K562 (cell line): ENCODE data around the gene SLITRK4. TPM values are rescaled to one million over a fixed set of nuclear protein-coding genes. Genes with fewer than 3 reads are reported as not detected.

ENCODE experiments used
- ATAC-seq: fragments of 200-7000 bp; cut with Tn5 transposase; 3 replicates; pipeline ENCODE4 v1.9.1; 2020; ENCODE audit warnings: moderate library complexity
- BruUV-seq: library from RNA; stranded (reverse); fragments of 400-500 nt; replicated peaks from 2 replicates; lab custom pipeline; 2021; lab: Mats Ljungman, UMichigan
- CTCF ChIA-PET: fragments of 300-600 bp; formaldehyde crosslinking; extraction: SDS; loops from one replicate; lab custom pipeline; 2021; ENCODE audit warnings: low intra/inter-chr PET ratio; lab: Yijun Ruan, JAX
- POLR2A ChIA-PET: fragments of 300-600, 350-650 bp; sonication (Branson Sonifier 250); formaldehyde crosslinking; extraction: SDS; loops from one replicate; lab custom pipeline; 2021; ENCODE audit warnings: antibody characterized with exemption, inconsistent platforms; lab: Yijun Ruan, JAX
- DNase-seq, 4 experiments: peaks; one replicate each; pipeline versions ENCODE4 v3.0.0 to v3.0.0-alpha.2; 2011 to 2018; ENCODE audit warnings: low spot score in 3 of 4, mixed read lengths in 3 of 4; ENCODE audit errors: extremely low read depth in 1 of 4
- FAIRE-seq: peaks from 2 replicates; lab custom pipeline; 2011; peaks lifted over from hg19 to GRCh38; lab: Jason Lieb, UNC
- H2AFZ ChIP-seq: 2 replicates; pipeline ENCODE4 v1.6.0; 2011; ENCODE audit warnings: low read depth, low read length, control low read depth, inconsistent platforms
- H3K27ac ChIP-seq: fragments of 200-600 bp; 3 replicates; pipeline ENCODE4 v1.8.0; 2011; ENCODE audit warnings: low read depth, mild to moderate bottlenecking, control low read depth, inconsistent platforms, low read length, moderate library complexity, mixed read lengths; ENCODE audit errors: extremely low read depth
- H3K27me3 ChIP-seq, 2 experiments: fragments of 300-600 bp in 1 of 2; 2 replicates in 1 of 2; 3 replicates in 1 of 2; pipeline versions ENCODE4 v1.6.0 to v1.8.0; 2011; ENCODE audit warnings: inconsistent platforms in 2 of 2, low read length in 2 of 2, mild to moderate bottlenecking in 1 of 2, mixed read lengths in 1 of 2, moderate library complexity in 1 of 2; ENCODE audit not compliant: control insufficient read depth in 2 of 2, insufficient read depth in 2 of 2
- H3K36me3 ChIP-seq: fragments of 300-600 bp; 3 replicates; pipeline ENCODE4 v1.8.0; 2011; ENCODE audit warnings: mild to moderate bottlenecking, low read length, inconsistent platforms; ENCODE audit not compliant: control insufficient read depth, insufficient read depth
- H3K4me1 ChIP-seq, 2 experiments: fragments of 200-600 bp in 1 of 2; replicated peaks in 1 of 2; 2 replicates in 1 of 2; 3 replicates in 1 of 2; pipeline versions ENCODE4 v1.5.1 to v1.8.0; 2011; ENCODE audit warnings: inconsistent platforms in 2 of 2, low read length in 2 of 2, mild to moderate bottlenecking in 1 of 2, mixed read lengths in 1 of 2, moderate library complexity in 1 of 2; ENCODE audit not compliant: control insufficient read depth in 2 of 2, insufficient read depth in 2 of 2
- H3K4me2 ChIP-seq: 2 replicates; pipeline ENCODE4 v1.6.1; 2011; ENCODE audit warnings: low read length, control low read depth, inconsistent platforms, mixed read lengths; ENCODE audit not compliant: insufficient read depth
- H3K4me3 ChIP-seq: fragments of 200-600 bp; sonication (generic), shearing (Covaris generic); 2 replicates; pipeline ENCODE4 v1.5.1; 2016; ENCODE audit warnings: control low read depth, inconsistent platforms
- H3K79me2 ChIP-seq: fragments of 200-600 bp; 3 replicates; pipeline ENCODE4 v1.8.0; 2011; ENCODE audit warnings: low read length, inconsistent platforms; ENCODE audit not compliant: control insufficient read depth, insufficient read depth
- H3K9ac ChIP-seq, 2 experiments: 2 replicates each; pipeline versions ENCODE4 v1.6.0 to v1.6.1; 2011; ENCODE audit warnings: low read depth in 2 of 2, low read length in 2 of 2, control low read depth in 1 of 2, inconsistent platforms in 1 of 2, mild to moderate bottlenecking in 1 of 2, mixed read lengths in 1 of 2; ENCODE audit not compliant: insufficient read depth in 1 of 2
- H3K9me1 ChIP-seq: one replicate; pipeline ENCODE4 v1.6.0; 2011; ENCODE audit warnings: inconsistent platforms, mild to moderate bottlenecking, low read length, moderate library complexity; ENCODE audit not compliant: control insufficient read depth, insufficient read depth
- H3K9me3 ChIP-seq: replicated peaks from 2 replicates; pipeline ENCODE4 v1.5.1; 2011; ENCODE audit warnings: low read depth, low read length, inconsistent platforms; ENCODE audit not compliant: control insufficient read depth, insufficient read depth
- H4K20me1 ChIP-seq: replicated peaks from 2 replicates; pipeline ENCODE4 v1.6.1; 2011; ENCODE audit warnings: low read length, inconsistent platforms, mixed read lengths; ENCODE audit not compliant: control insufficient read depth, insufficient read depth
- CBX3 ChIP-seq, 2 experiments: IDR thresholded peaks; 1 replicate in 1 of 2; 2 replicates in 1 of 2; pipeline ENCODE4 v1.6.1; 2012; ENCODE audit warnings: inconsistent platforms in 2 of 2, low read length in 2 of 2, borderline replicate concordance in 1 of 2, control low read depth in 1 of 2
- CREB1 ChIP-seq, 2 experiments: sonication (generic) in 1 of 2; formaldehyde crosslinking in 1 of 2; IDR thresholded peaks; 2 replicates each; pipeline versions ENCODE4 v1.6.1 to v1.8.0; 2012 to 2022; ENCODE audit warnings: inconsistent platforms in 1 of 2, mild to moderate bottlenecking in 1 of 2, missing genetic modification reagents in 1 of 2, moderate library complexity in 1 of 2
- NCOA1 ChIP-seq: fragments of 450-650 bp; IDR thresholded peaks from 2 replicates; pipeline ENCODE4 v1.6.1; 2016; ENCODE audit warnings: low read depth
- RB1 ChIP-seq: fragments of 450-650 bp; IDR thresholded peaks from 2 replicates; pipeline ENCODE4 v1.6.1; 2017; ENCODE audit warnings: low read depth, mild to moderate bottlenecking
- SMAD2 ChIP-seq: fragments of 150-350 bp; IDR thresholded peaks from 2 replicates; pipeline ENCODE4 v1.6.1; 2014; ENCODE audit warnings: low read depth, mild to moderate bottlenecking, low read length
- SRSF7 ChIP-seq: fragments of 200-400 bp; formaldehyde crosslinking; optimal IDR thresholded peaks from 2 replicates; pipeline ENCODE3; 2017; ENCODE audit warnings: mild to moderate bottlenecking, low read depth, low read length
- XRCC5 ChIP-seq: fragments of 200-400 bp; formaldehyde crosslinking; IDR thresholded peaks from 2 replicates; pipeline ENCODE4 v1.6.1; 2017; ENCODE audit warnings: low read depth, mild to moderate bottlenecking, low read length
- ZFP30 ChIP-seq: fragments of 250-450 bp; sonication (Bioruptor Pico); IDR thresholded peaks from 2 replicates; pipeline ENCODE4 v1.8.0; 2022; ENCODE audit warnings: moderate library complexity, mild to moderate bottlenecking, inconsistent platforms, borderline replicate concordance
- ZNF23 ChIP-seq: fragments of 250-450 bp; sonication (Bioruptor Pico); IDR thresholded peaks from 2 replicates; pipeline ENCODE4 v1.4.0; 2020; ENCODE audit warnings: mild to moderate bottlenecking
- ZNF316 ChIP-seq: fragments of 450-650 bp; IDR thresholded peaks from 2 replicates; pipeline ENCODE4 v1.6.1; 2016
- ZNF830 ChIP-seq: fragments of 250-450 bp; sonication (Bioruptor Pico); IDR thresholded peaks from 2 replicates; pipeline ENCODE4 v1.5.0; 2021; ENCODE audit warnings: mild to moderate bottlenecking
- whole genome bisulfite sequencing: fragments of 100-300 bp; shearing (Covaris generic); methylation state at CpG from one replicate; pipeline ENCODE4 v1.1.6; 2016; ENCODE audit warnings: low coverage, mixed read lengths; ENCODE audit not compliant: insufficient coverage; ENCODE audit errors: missing lambda C conversion rate; 5-methylcytosine and 5-hydroxymethylcytosine counted together
- in situ Hi-C: fragments of 300-500 bp; cut with MboI; formaldehyde crosslinking; loops from 4 replicates; pipeline ENCODE4 v1.15.0; 2018; ENCODE audit warnings: inconsistent platforms, mixed read lengths
- intact Hi-C: fragments of 100-400 bp; cut with micrococcal nuclease; formaldehyde crosslinking; loops from 2 replicates; pipeline ENCODE4 v1.14.2; 2022
- polyA plus RNA-seq, 8 experiments: library from polyadenylated mRNA; depleted of rRNA in 4 of 8; stranded (reverse) in 5 of 8; unstranded in 3 of 8; fragments of >200 nt; fragmentation: Nextera tagmentation in 2 of 8; fragmentation: Illumina TruSeq in 1 of 8; extraction: Ambion mirVana in 2 of 8; extraction: Trizol in 1 of 8; gene quantifications; 2 replicates each; pipeline versions ENCODE4 v1.2.1 to v1.2.3, GENCODE V29; 2011 to 2014; ENCODE audit warnings: inconsistent platforms in 1 of 8, missing spikeins in 1 of 8
- total RNA-seq, 7 experiments: library from RNA; depleted of rRNA in 6 of 7; stranded (reverse); fragments of >200 nt in 6 of 7; fragmentation: Illumina TruSeq in 2 of 7; extraction: Trizol in 2 of 7; gene quantifications; 2 replicates each; pipeline versions ENCODE4 v1.2.1 to v1.2.3, GENCODE V29; 2011 to 2021; ENCODE audit warnings: low replicate concordance in 1 of 7

SLITRK4 gene
- total and polyA plus RNA-seq, 9 of the 15 experiments (the other 6 are each of a cell fraction or from before 2014, with no cell fraction given) = not detected

DNA sequence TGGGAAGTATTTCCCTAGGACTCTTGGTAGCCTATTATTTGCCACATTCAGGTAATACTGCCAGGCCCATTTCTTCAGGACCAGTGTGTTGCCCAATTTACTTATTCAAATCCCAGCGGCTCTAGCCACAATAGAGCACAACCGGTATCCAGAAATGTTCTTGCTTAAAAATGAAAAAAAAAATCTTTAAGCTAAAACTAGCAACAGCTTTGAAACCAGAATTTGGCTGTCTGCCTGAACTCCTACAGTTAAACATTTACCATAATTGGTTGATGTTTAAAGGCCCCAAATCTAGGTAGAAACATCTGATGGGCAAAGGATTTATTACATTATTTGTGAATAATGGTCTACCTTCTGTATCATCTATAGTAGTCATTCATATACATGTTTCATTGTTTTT lies 930 bp upstream of the SLITRK4 start:
- 0% methylated on average over 2 of the region's 2 CpGs for WGBS
- H3K27me3 ChIP-seq = no peaks in the 10 kb centered on the region
- in situ Hi-C loops = no loop called here
- no peaks in the 10 kb centered on the region for H3K79me2 ChIP-seq
- ATAC-seq (no peak), DNase-seq (no peak), FAIRE-seq (no peak)
- H3K27ac ChIP-seq = no peak overlapping the region
- H2AFZ ChIP-seq = no peak overlapping the region
- no peaks in the 10 kb centered on the region for H3K9me1 ChIP-seq
- H3K9ac ChIP-seq = no peak overlapping the region
- no peaks in the 10 kb centered on the region for H3K36me3 ChIP-seq
- BruUV-seq = no TSS peak
- TF ChIP-seq ZNF316 (no peak), NCOA1 (no peak), ZNF830 (CRISPR knock-in tag) (no peak), ZFP30 (no peak), SMAD2 (no peak), CREB1 (IDR thresholded peaks at IDR 0.05) (no peak), CREB1 (CRISPR knock-in tag; IDR thresholded peaks at IDR 0.05) (no peak), RB1 (no peak), ZNF23 (CRISPR knock-in tag) (no peak), XRCC5 (no peak), CBX3 (IDR thresholded peaks at IDR 0.05; ENCODE audit: borderline replicate concordance in 1 of 2, low read length in 2 of 2) (no peak), SRSF7 (no peak)
- TF ChIP-seq, all 486 proteins: peak for 0
- Histone ChIP-seq H4K20me1 (no peaks in the 10 kb centered on the region), H3K4me2 (no peak overlapping the region), H3K9me3 (no peaks in the 10 kb centered on the region), H3K4me3 (no peak overlapping the region), H3K4me1 (no peaks in the 10 kb centered on the region)
- POLR2A ChIA-PET = interaction anchor here (1.0 kb wide), 1 partner anchor 88 kb away, joined by 4 read pairs; no protein-coding TSS in a partner anchor
- CTCF ChIA-PET = no interaction called here
- intact Hi-C loops = no loop called here
